Activated T-helper 17 cell treated with anti-CD3 and anti-CD28 coated beads, Interleukin-2, amount 50 U/mL, for 72 hours (primary cell): ENCODE measurements around the gene ECT2. TPM values are rescaled to one million over a fixed set of nuclear protein-coding genes. Genes with fewer than 3 reads are reported as not detected.
"Not testable (repeated sequence)": the region's sequence is repeated elsewhere in the genome, so short reads cannot be mapped to it uniquely, and the experiment has no call there.

Experiments used
- ATAC-seq: fragments of 150-1000 bp; cut with Tn5 transposase; replicated peaks from 2 replicates; pipeline ENCODE4 v1.10.0; 2021; ENCODE audit warnings: mild to moderate bottlenecking, moderate library complexity
- H3K27ac Mint-ChIP-seq: one replicate; pipeline ENCODE4 v1.8.0; 2022; ENCODE audit warnings: mixed read lengths
- H3K27me3 Mint-ChIP-seq: one replicate; pipeline ENCODE4 v1.8.0; 2022; ENCODE audit warnings: mixed read lengths
- H3K36me3 Mint-ChIP-seq: one replicate; pipeline ENCODE4 v1.8.0; 2022; ENCODE audit warnings: low read depth, mild to moderate bottlenecking, mixed read lengths
- H3K4me1 Mint-ChIP-seq: one replicate; pipeline ENCODE4 v1.8.0; 2022; ENCODE audit warnings: mixed read lengths
- H3K4me3 Mint-ChIP-seq: one replicate; pipeline ENCODE4 v1.8.0; 2022; ENCODE audit warnings: mild to moderate bottlenecking, mixed read lengths
- H3K9me3 Mint-ChIP-seq: one replicate; pipeline ENCODE4 v1.8.0; 2022; ENCODE audit warnings: mixed read lengths
- total RNA-seq, 2 donors: library from RNA; stranded (reverse); gene quantifications; one replicate each; pipeline ENCODE4 v1.2.3, GENCODE V29; 2022

ECT2 gene
- total RNA-seq, 2 donors from 2014 or later, result 43.3 to 54.0 TPM

GRCh38 chr3:172847292-172847691, 96.8 kb downstream of the ECT2 start:
- Mint-ChIP-seq H3K27ac (no peak overlapping the region), H3K4me1 (no peaks in the 10 kb centered on the region), H3K36me3 (no peaks in the 10 kb centered on the region), H3K27me3 (peaks cover 33% of the 10 kb centered on the region), H3K4me3 (no peak overlapping the region), H3K9me3 (no peaks in the 10 kb centered on the region)
- ATAC-seq, result no peak

- no peaks in the 10 kb centered on the region for H3K4me1 Mint-ChIP-seq
Observed at GRCh38 chr3:172848910-172849309, 98.4 kb downstream of the ECT2 start.

GRCh38 chr3:172853005-172853404, 102.5 kb downstream of the ECT2 start:
- no peaks in the 10 kb centered on the region for H3K36me3 Mint-ChIP-seq
- no peak overlapping the region for H3K27ac Mint-ChIP-seq
- no peak for ATAC-seq
- no peaks in the 10 kb centered on the region for H3K9me3 Mint-ChIP-seq
- no peaks in the 10 kb centered on the region for H3K4me1 Mint-ChIP-seq
- H3K4me3 Mint-ChIP-seq, result no peak overlapping the region
- H3K27me3 Mint-ChIP-seq, result peaks cover 22% of the 10 kb centered on the region

More at GRCh38 chr3:172848910-172849309, 98.4 kb downstream of the ECT2 start:
- Mint-ChIP-seq H3K27me3 (peaks cover 27% of the 10 kb centered on the region), H3K27ac (no peak overlapping the region), H3K9me3 (no peaks in the 10 kb centered on the region), H3K4me3 (no peak overlapping the region), H3K36me3 (no peaks in the 10 kb centered on the region)
- no peak for ATAC-seq

GRCh38 chr3:172853921-172854666, 103.6 kb downstream of the ECT2 start:
- no peaks in the 10 kb centered on the region for H3K4me1 Mint-ChIP-seq
- H3K27ac Mint-ChIP-seq, result no peak overlapping the region
- ATAC-seq, result no peak
- H3K36me3 Mint-ChIP-seq, result no peaks in the 10 kb centered on the region
- no peaks in the 10 kb centered on the region for H3K9me3 Mint-ChIP-seq
- H3K4me3 Mint-ChIP-seq, result no peak overlapping the region
- peaks cover 18% of the 10 kb centered on the region for H3K27me3 Mint-ChIP-seq

GRCh38 chr3:172855037-172855436, 104.5 kb downstream of the ECT2 start:
- no peaks in the 10 kb centered on the region for H3K4me1 Mint-ChIP-seq
- H3K36me3 Mint-ChIP-seq, result no peaks in the 10 kb centered on the region
- peaks cover 14% of the 10 kb centered on the region for H3K27me3 Mint-ChIP-seq
- H3K4me3 Mint-ChIP-seq, result no peak overlapping the region
- no peak for ATAC-seq
- no peaks in the 10 kb centered on the region for H3K9me3 Mint-ChIP-seq
- no peak overlapping the region for H3K27ac Mint-ChIP-seq

GRCh38 chr3:172856795-172857742, 106.5 kb downstream of the ECT2 start:
- H3K36me3 Mint-ChIP-seq, result no peaks in the 10 kb centered on the region

GRCh38 chr3:172859041-172859440, 108.5 kb downstream of the ECT2 start:
- no peak for ATAC-seq
- Mint-ChIP-seq H3K4me3 (no peak overlapping the region), H3K27me3 (peaks cover 7% of the 10 kb centered on the region), H3K36me3 (no peaks in the 10 kb centered on the region), H3K27ac (no peak overlapping the region), H3K4me1 (no peaks in the 10 kb centered on the region), H3K9me3 (no peaks in the 10 kb centered on the region)

More at GRCh38 chr3:172856795-172857742, 106.5 kb downstream of the ECT2 start:
- no peak for ATAC-seq
- Mint-ChIP-seq H3K27me3 (peaks cover 7% of the 10 kb centered on the region), H3K27ac (no peak overlapping the region), H3K4me1 (no peaks in the 10 kb centered on the region), H3K4me3 (no peak overlapping the region), H3K9me3 (no peaks in the 10 kb centered on the region)

GRCh38 chr3:172866726-172867350, 116.3 kb downstream of the ECT2 start:
- ATAC-seq, H3K36me3 Mint-ChIP-seq, H3K9me3 Mint-ChIP-seq, H3K4me3 Mint-ChIP-seq, H3K27ac Mint-ChIP-seq, H3K4me1 Mint-ChIP-seq: not testable (repeated sequence)
- peaks cover 13% of the 10 kb centered on the region for H3K27me3 Mint-ChIP-seq

GRCh38 chr3:172868582-172869200, 118.2 kb downstream of the ECT2 start:
- Mint-ChIP-seq H3K36me3 (no peaks in the 10 kb centered on the region), H3K27ac (no peak overlapping the region), H3K4me1 (no peaks in the 10 kb centered on the region), H3K27me3 (peaks cover 13% of the 10 kb centered on the region), H3K4me3 (no peak overlapping the region), H3K9me3 (no peaks in the 10 kb centered on the region)
- no peak for ATAC-seq

- Mint-ChIP-seq H3K27ac (no peak overlapping the region), H3K27me3 (peaks cover 12% of the 10 kb centered on the region), H3K36me3 (no peaks in the 10 kb centered on the region), H3K4me3 (no peak overlapping the region), H3K4me1 (no peaks in the 10 kb centered on the region), H3K9me3 (no peaks in the 10 kb centered on the region)
- no peak for ATAC-seq
Observed at GRCh38 chr3:172869368-172869771, 118.8 kb downstream of the ECT2 start.

GRCh38 chr3:172869784-172870518, 119.4 kb downstream of the ECT2 start:
- Mint-ChIP-seq H3K4me3 (no peak overlapping the region), H3K9me3 (no peaks in the 10 kb centered on the region)

More at GRCh38 chr3:172869784-172870518, 119.4 kb downstream of the ECT2 start:
- Mint-ChIP-seq H3K36me3 (no peaks in the 10 kb centered on the region), H3K4me1 (no peaks in the 10 kb centered on the region), H3K27ac (no peak overlapping the region), H3K27me3 (peaks cover 17% of the 10 kb centered on the region)
- ATAC-seq, result no peak
